Kidney epithelial cell (primary cell): ENCODE measurements around the gene TSSK1B. TPM values are rescaled to one million over a fixed set of nuclear protein-coding genes. Genes with fewer than 3 reads are reported as not detected.
"Not testable (repeated sequence)": the region's sequence is repeated elsewhere in the genome, so short reads cannot be mapped to it uniquely, and the experiment has no call there.

Experiments
- DNase-seq: peaks from one replicate; pipeline ENCODE4 v3.0.0-alpha.2; 2010; ENCODE audit warnings: low read depth
- H3K27me3 ChIP-seq: 2 replicates; pipeline ENCODE4 v1.6.0; 2011; ENCODE audit warnings: low read length; ENCODE audit not compliant: control insufficient read depth, insufficient read depth
- H3K36me3 ChIP-seq: 2 replicates; pipeline ENCODE4 v1.5.1; 2011; ENCODE audit warnings: low read length; ENCODE audit not compliant: control insufficient read depth, insufficient read depth
- H3K4me3 ChIP-seq: 2 replicates; pipeline ENCODE4 v1.5.1; 2011; ENCODE audit warnings: low read depth, mild to moderate bottlenecking, control low read depth, low read length
- total RNA-seq: library from RNA; depleted of rRNA; stranded (reverse); fragments of >200 nt; gene quantifications from 2 replicates; pipeline ENCODE4 v1.2.3, GENCODE V29; 2015
- TF ChIP-seq, protein P1 (sequence below): IDR thresholded peaks from 2 replicates; pipeline ENCODE4 v1.5.1; 2011; ENCODE audit warnings: mild to moderate bottlenecking, moderate library complexity, low read length, control low read depth, inconsistent platforms; ENCODE audit not compliant: insufficient read depth, poor library complexity, severe bottlenecking

TSSK1B gene
- total RNA-seq, 1 donor from 2014 or later = 0.38 TPM

- Histone ChIP-seq H3K4me3 (no peak overlapping the region), H3K36me3 (no peaks in the 10 kb centered on the region), H3K27me3 (no peaks in the 10 kb centered on the region)
- no peak for DNase-seq
- TF ChIP-seq, protein P1, sequence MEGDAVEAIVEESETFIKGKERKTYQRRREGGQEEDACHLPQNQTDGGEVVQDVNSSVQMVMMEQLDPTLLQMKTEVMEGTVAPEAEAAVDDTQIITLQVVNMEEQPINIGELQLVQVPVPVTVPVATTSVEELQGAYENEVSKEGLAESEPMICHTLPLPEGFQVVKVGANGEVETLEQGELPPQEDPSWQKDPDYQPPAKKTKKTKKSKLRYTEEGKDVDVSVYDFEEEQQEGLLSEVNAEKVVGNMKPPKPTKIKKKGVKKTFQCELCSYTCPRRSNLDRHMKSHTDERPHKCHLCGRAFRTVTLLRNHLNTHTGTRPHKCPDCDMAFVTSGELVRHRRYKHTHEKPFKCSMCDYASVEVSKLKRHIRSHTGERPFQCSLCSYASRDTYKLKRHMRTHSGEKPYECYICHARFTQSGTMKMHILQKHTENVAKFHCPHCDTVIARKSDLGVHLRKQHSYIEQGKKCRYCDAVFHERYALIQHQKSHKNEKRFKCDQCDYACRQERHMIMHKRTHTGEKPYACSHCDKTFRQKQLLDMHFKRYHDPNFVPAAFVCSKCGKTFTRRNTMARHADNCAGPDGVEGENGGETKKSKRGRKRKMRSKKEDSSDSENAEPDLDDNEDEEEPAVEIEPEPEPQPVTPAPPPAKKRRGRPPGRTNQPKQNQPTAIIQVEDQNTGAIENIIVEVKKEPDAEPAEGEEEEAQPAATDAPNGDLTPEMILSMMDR = no peak
Observed at GRCh38 chr5:113425909-113426308, 8.9 kb downstream of the TSSK1B start.

GRCh38 chr5:113421693-113422092 lies 13.1 kb downstream of the TSSK1B start:
- Histone ChIP-seq H3K36me3 (no peaks in the 10 kb centered on the region), H3K4me3 (no peak overlapping the region), H3K27me3 (no peaks in the 10 kb centered on the region)
- no peak for DNase-seq
- TF ChIP-seq, protein P1 = no peak

DNA sequence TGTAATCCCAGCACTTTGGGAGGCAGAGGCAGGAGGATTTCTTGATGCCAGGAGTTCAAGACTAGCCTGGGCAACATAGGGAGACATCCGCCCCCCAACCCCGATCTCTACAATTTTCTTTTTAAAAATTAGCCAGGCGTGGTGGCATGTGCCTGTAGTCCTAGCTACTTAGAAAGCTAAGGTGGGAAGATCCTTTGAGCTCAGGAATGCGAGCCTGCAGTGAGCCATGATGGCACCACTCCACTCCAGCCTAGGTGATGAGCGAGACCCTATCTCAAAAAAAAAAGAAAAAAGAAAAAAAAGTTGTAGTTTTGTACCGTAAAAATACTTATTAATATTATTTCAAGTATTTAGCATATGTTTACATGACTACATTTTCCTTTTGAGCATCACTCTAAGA lies 29.3 kb downstream of the TSSK1B start:
- Histone ChIP-seq H3K4me3 (no peak overlapping the region), H3K36me3 (no peaks in the 10 kb centered on the region), H3K27me3 (no peaks in the 10 kb centered on the region)
- TF ChIP-seq, protein P1 = no peak
- no peak for DNase-seq

DNA sequence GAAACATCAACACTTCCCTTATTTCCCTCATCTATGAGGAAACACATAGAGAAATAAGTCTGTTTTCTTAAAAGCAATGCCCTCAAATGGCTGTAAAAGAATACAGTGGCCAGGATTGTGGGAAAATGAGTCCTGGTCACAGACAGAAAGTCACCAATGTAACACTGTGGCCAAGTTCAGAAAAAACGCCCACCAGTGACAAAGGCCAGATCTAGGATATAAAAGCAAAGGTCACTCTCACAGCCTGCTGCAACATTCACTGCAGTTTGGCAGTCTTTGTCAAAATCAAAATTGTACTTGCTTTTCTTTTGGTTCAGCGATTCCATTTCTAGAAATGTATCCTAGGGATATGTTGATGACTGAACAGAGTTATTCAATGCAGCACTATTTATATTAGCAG lies 30.5 kb downstream of the TSSK1B start:
- no peaks in the 10 kb centered on the region for H3K27me3 ChIP-seq
- H3K4me3 ChIP-seq = no peak overlapping the region
- no peak for DNase-seq
- no peaks in the 10 kb centered on the region for H3K36me3 ChIP-seq
- TF ChIP-seq, protein P1 = no peak

DNA sequence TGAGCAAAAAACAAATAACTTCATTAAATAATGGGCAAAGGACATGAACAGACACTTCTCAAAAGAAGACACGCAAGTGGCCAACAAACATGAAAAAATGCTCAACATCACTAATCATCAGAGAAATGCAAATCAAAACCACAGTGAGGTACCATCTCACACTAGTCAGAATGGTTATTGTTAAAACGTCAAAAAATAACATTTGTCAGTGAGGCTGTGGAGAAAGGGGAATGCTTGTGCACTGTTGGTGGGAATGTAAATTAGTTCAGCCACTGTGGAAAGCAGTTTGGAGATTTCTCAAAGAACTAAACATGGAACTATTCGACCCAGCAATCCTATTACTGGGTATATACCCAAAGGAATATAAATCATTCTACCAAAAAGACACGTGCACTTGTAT lies 36.8 kb downstream of the TSSK1B start:
- not testable (repeated sequence) for H3K4me3 ChIP-seq, DNase-seq, H3K36me3 ChIP-seq, H3K27me3 ChIP-seq

DNA sequence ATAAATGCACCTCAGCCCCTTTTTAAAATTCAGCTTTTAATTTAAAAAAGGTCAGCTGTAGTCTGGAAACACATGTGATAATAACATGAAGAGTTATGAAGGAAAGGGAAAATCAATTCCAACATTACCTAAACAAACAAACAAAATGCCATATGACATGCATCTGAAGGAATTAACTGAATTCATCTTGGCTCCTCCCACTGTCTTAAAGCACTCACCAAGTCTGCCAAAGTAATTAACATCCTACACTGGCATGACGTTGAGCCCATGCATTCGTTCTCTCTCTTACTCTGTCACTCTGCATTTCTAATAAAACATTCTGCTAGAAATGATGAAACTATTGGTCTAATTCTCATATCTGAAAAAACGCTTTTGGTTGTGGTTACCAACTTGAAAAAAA lies 37.7 kb downstream of the TSSK1B start:
- H3K4me3 ChIP-seq = no peak overlapping the region
- no peaks in the 10 kb centered on the region for H3K27me3 ChIP-seq
- TF ChIP-seq, protein P1 = no peak
- no peak for DNase-seq
- H3K36me3 ChIP-seq = no peaks in the 10 kb centered on the region

GRCh38 chr5:113394658-113395057 lies 40.1 kb downstream of the TSSK1B start:
- TF ChIP-seq, protein P1 = no peak
- H3K4me3 ChIP-seq = no peak overlapping the region
- H3K36me3 ChIP-seq = no peaks in the 10 kb centered on the region
- H3K27me3 ChIP-seq = no peaks in the 10 kb centered on the region
- no peak for DNase-seq
